SK-N-SH (cell line): ENCODE measurements around the gene CELF4.

Source experiments
- CTCF ChIP-seq: fragments of 200-600 bp; sonication (generic); IDR thresholded peaks from 2 replicates; pipeline ENCODE4 v1.6.1; 2017; ENCODE audit warnings: antibody characterized with exemption, mild to moderate bottlenecking, moderate library complexity
- EP300 ChIP-seq, 2 experiments: IDR thresholded peaks; 2 replicates each; pipeline versions ENCODE4 v1.4.0 to v1.6.1; 2012; ENCODE audit warnings: borderline replicate concordance in 1 of 2, low read depth in 1 of 2, low read length in 1 of 2
- JUND ChIP-seq: IDR thresholded peaks from 2 replicates; pipeline ENCODE4 v1.4.0; 2012
- RFX5 ChIP-seq: IDR thresholded peaks from 2 replicates; pipeline ENCODE4 v1.6.1; 2012; ENCODE audit warnings: mild to moderate bottlenecking, improper control_type of control experiment, low read length

- TF ChIP-seq CTCF (no peak), JUND (no peak), RFX5 (no peak), EP300 (IDR thresholded peaks at IDR 0.05; ENCODE audit: borderline replicate concordance in 1 of 2, low read depth in 1 of 2, low read length in 1 of 2) (no peak)
Observed at GRCh38 chr18:37540424-37541138, 25.0 kb downstream of the CELF4 start.
